GM12875 (cell line): ENCODE data around the gene AFDN.

Source experiments
- H3K4me3 ChIP-seq: one replicate; pipeline ENCODE4 v1.5.1; 2011; ENCODE audit warnings: low read depth, low read length, control low read depth
- TF ChIP-seq, protein P1 (sequence below): IDR thresholded peaks from 2 replicates; pipeline ENCODE4 v1.5.1; 2011; ENCODE audit warnings: low read depth, mild to moderate bottlenecking, control low read depth, inconsistent platforms, low read length, moderate library complexity, borderline replicate concordance; ENCODE audit not compliant: insufficient read depth

Gene AFDN

DNA sequence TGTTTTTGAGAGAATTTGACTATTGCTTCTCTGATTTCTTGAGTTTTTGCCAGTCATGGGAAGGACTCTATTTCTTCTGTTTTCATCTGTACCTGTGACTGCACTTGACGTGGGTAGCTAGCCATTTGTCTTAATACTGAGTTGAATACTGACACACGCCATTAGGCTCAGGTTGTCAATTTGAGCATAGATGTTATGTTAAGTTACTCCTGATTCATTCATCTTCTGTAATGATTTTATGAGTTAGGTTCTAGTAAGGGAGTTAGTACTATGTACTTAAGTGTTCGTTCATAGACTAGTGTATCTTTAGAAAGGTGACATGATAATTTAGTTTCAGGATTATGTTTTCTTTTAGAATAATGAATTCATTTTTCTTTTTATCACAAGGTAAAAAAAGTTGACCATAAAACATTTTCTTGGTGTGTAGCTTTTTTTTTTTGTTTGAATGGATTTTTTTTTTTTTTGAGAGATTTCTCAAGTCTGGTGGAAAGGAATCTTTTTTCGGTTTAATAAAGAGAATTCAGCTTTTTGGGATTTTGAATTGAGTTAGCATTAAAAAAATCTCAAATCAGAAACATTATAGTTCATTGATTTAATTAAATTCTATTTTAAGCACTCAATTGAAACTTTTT, 1.7 kb downstream of the AFDN start:
- no peak overlapping the region for H3K4me3 ChIP-seq
- TF ChIP-seq, protein P1, sequence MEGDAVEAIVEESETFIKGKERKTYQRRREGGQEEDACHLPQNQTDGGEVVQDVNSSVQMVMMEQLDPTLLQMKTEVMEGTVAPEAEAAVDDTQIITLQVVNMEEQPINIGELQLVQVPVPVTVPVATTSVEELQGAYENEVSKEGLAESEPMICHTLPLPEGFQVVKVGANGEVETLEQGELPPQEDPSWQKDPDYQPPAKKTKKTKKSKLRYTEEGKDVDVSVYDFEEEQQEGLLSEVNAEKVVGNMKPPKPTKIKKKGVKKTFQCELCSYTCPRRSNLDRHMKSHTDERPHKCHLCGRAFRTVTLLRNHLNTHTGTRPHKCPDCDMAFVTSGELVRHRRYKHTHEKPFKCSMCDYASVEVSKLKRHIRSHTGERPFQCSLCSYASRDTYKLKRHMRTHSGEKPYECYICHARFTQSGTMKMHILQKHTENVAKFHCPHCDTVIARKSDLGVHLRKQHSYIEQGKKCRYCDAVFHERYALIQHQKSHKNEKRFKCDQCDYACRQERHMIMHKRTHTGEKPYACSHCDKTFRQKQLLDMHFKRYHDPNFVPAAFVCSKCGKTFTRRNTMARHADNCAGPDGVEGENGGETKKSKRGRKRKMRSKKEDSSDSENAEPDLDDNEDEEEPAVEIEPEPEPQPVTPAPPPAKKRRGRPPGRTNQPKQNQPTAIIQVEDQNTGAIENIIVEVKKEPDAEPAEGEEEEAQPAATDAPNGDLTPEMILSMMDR = no peak

DNA sequence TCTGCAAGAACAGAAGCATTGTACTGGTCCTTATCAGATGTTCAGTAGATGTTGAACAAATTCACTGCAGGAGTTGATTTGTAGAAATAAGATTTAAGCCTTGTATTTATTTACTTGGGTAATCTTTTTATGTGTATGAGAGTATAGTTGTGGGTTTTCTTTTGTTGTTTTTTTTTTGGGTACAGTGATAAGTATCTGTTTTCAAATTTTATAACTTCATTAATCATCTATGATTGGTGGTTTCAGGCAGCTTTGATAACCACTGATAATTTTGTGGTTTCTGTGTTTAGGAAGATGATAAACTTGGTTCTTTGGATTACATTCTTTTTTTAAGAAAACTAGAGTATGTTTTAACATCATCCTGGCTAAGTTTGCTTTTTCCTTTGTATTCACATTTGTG, 2.8 kb downstream of the AFDN start:
- H3K4me3 ChIP-seq = no peak overlapping the region
- TF ChIP-seq, protein P1 = no peak

DNA sequence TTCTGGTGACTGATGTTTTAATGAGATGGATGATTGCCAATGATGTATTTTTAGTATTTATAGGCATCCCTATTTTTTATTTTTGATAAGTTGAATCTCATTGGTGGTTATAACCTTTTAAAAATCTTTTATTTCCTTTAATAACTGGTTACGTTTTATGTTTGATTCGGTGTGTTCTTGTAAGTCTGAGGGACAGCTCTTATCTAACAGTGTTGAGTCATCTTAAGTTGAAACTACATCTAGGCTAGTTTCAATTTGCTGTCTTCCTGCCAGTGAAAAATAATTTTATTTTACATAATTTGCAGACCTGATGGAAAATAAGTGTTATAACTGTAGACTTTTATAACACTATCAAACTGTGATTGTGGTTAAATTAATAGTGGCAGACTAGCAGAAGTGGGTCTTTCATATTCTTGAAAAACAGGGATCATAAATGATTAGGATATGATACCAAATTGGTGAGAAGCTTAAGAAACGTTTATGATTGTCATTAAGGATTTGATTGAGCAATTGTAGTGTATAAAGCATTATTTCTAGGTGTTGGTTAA, 4.6 kb downstream of the AFDN start:
- TF ChIP-seq, protein P1 = no peak
- no peak overlapping the region for H3K4me3 ChIP-seq

DNA sequence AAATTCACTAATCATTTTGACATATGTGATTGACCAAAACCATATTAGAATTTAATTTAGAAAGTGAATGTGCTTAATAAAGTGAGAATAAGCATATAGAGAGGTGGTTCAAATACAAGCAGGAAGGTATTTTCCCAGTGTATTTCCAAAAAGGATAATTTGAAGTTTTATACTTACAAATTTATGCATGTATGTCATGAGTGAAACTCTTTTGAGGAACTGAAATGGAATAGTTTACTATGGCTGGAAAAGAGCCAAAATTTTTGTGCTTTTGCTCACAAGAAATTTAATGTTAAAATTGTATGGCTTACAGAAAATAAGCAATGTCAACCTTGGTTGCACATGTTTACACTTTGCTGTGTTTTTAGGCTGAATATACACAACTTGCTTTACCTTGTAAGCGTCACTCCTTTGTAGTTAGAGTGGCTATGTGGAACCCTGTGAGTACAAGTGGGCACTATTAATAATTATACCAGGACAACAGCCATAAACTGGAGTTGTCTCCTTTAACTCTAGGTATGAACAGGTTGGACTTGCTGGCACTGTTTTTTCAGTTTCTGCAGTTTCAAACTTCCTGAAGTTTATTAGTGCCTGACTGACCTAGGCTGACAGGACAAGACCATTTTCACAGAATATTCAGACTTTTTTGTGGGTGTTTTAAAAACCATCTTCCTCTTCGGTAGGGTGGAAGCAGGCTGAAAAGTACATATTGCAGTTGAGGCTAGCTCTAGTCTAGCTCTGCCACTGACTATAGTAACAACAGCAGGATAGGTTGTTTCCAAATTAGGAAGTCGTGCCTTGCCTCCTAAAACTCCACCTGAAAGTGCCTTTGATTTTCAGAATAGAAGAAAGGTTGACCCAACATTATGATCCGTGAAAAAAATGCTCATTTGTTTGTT, 6.0 kb downstream of the AFDN start:
- TF ChIP-seq, protein P1 = no peak
- no peak overlapping the region for H3K4me3 ChIP-seq

DNA sequence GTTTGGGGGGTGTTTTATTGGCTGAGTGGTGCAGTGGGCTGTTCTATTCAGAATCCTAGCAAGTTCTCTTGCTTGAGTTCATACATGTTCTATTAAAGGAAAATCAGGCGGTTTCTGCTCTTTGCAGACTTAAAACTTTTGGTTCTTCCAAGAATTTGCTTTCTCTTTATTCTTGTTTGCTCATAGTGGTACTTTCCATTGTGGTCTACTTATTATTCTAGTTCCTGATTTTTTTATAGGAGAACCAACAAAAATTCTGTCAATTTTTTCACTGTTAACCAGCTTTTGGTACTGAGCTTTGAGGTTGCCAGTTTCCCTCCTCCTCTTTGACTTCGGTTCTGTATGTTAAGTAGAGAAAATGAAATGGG, 6.7 kb downstream of the AFDN start:
- H3K4me3 ChIP-seq = no peak overlapping the region
- TF ChIP-seq, protein P1 = no peak

GRCh38 chr6:167835260-167835659, 8.5 kb downstream of the AFDN start:
- no peak overlapping the region for H3K4me3 ChIP-seq
- TF ChIP-seq, protein P1 = no peak
